NCI-H1417 treated with DMSO at 0.1 percent for 48 hours (cell line): ENCODE measurements around the gene OR6C4.
"Not testable (repeated sequence)": the region's sequence is repeated elsewhere in the genome, so short reads cannot be mapped to it uniquely, and the experiment has no call there.

Experiments used
- DNase-seq: peaks from one replicate; lab custom pipeline; 2025; lab: John Stamatoyannopoulos, UW

OR6C4 gene

GRCh38 chr12:55549302-55549701 is at the start of gene OR6C4:
TSS of gene OR6C4 (plus strand) at chr12:55549602. CDS start at chr12:55551227, 1,625 bp downstream.
- no peak for DNase-seq

GRCh38 chr12:55499810-55500252 is 49.6 kb upstream of the OR6C4 start:
- DNase-seq: no peak

DNA sequence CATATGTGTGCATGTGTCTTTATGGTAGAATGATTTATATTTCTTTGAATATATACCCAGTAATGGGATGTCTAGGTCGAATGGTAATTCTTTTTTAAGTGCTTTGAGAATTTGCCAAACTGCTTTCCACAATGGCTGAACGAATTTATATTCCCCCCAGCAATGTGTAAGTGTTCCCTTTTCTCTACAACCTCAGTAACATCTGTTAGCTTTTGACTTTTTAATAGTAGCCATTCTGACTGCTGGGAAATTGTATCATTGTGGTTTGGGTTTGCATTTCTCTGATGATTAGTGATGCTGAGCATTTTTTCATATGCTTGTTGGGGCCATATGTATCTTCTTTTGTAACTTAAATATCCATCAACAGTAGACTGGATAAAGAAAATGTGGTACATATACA is 47.8 kb upstream of the OR6C4 start:
- no peak for DNase-seq

DNA sequence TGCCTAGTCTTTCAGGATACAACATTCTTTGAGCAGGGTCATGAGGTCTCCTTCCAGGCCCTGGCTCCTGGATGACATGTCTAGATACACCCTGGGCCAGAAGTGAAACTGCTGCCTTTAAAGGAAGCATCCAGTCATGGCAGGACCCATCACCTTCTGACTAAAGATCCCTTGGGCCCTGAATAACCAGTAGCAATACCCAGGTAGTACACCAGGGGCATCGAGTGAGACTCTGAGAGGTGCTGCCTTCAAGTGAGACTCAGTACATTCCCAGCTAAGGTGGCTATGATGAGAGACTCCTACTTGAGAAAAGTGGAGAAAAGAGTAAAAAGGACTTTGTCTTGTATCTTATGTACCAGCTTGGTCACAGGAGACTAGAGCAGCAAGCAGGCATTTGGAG is 33.7 kb upstream of the OR6C4 start:
- no peak for DNase-seq

- no peak for DNase-seq
Observed at GRCh38 chr12:55516391-55516790, 33.0 kb upstream of the OR6C4 start.

DNA sequence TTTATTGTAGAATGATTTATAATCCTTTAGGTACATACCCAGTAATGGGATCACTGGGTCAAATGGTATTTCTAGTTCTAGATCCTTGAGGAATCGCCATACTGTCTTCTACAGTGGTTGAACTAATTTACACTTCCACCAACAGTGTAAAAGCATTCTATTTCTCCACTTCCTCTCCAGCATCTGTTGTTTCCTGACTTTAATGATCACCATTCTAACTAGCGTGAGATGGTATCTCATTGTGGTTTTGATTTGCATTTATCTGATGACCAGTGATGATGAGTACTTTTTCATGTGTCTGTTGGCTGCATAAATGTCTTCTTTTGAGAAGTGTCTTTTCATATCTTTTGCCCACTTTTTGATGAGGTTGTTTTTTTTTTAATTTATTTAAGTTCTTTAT is 1.2 kb upstream of the OR6C4 start:
- DNase-seq: not testable (repeated sequence)

DNA sequence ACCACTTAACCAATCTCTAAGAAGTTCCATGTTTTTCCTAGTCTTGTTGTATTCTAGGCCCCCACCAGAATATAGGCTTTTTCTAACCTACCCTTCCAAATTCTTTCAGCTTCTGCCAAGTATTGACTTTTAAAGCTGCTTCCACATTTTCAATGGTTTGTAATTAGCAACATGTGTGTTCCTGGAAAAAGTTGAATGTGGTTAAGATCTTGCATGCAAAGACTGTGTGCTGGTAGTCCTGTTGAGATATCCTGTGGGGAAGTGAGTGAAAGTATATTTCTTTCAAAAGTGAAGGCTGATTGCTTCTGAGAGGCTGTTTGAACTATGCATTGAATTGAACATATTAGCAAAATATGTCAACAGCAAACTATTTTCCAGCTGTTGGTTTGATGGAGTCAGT is 646 bp upstream of the OR6C4 start:
- DNase-seq: no peak

- no peak for DNase-seq
Observed at GRCh38 chr12:55554296-55554695, 4.9 kb downstream of the OR6C4 start.

DNA sequence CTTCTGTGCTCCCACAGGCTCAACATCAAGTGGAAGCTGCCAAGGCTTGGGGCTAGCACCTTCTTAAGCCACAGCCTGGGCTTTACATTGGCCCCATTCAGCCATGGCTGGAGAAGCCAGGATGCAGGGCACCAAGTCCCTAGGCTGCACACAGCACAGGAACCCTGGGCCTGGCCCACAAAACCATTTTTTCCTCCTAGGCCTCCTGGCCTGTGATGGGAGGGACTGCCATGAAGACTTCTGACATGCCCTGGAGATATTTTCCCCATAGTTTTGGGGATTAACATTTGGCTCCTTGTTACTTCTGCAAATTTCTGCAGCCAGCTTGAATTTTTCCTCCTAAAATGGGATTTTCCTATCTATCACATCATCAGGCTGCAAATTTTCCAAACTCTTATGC is 20.7 kb downstream of the OR6C4 start:
- DNase-seq: not testable (repeated sequence)

- DNase-seq: not testable (repeated sequence)
Observed at GRCh38 chr12:55570689-55571088, 21.3 kb downstream of the OR6C4 start.

- no peak for DNase-seq
Observed at GRCh38 chr12:55572168-55572567, 22.8 kb downstream of the OR6C4 start, which contains the start of gene OR2AP1. TSS of gene OR2AP1 (plus strand) at chr12:55572468. CDS start at chr12:55574415, 1,947 bp downstream.

GRCh38 chr12:55582066-55582465 is 32.7 kb downstream of the OR6C4 start:
- DNase-seq: no peak

- DNase-seq: no peak
Observed at GRCh38 chr12:55585817-55586216, 36.4 kb downstream of the OR6C4 start.

- DNase-seq: not testable (repeated sequence)
Observed at GRCh38 chr12:55590152-55590551, 40.8 kb downstream of the OR6C4 start.
